Stomach (tissue), 4 donors: Measurements from ENCODE around the gene SLC24A4.

Source experiments
- POLR2A ChIP-seq, 4 donors: fragments of 450-650 bp; IDR thresholded peaks; one replicate each; pipeline ENCODE4 v1.6.1; 2016; ENCODE audit warnings: antibody characterized with exemption in 4 of 4, control low read depth in 2 of 4, mild to moderate bottlenecking in 1 of 4, moderate library complexity in 1 of 4
- TF ChIP-seq, protein P1 (sequence below), 7 experiments: fragments of 450-650 bp in 4 of 7; fragments of 200-600 bp in 3 of 7; sonication (generic) in 3 of 7; IDR thresholded peaks; one replicate each; pipeline ENCODE4 v1.5.1; 2016 to 2019; ENCODE audit warnings: antibody characterized with exemption in 7 of 7, control low read depth in 2 of 7, mild to moderate bottlenecking in 1 of 7

DNA sequence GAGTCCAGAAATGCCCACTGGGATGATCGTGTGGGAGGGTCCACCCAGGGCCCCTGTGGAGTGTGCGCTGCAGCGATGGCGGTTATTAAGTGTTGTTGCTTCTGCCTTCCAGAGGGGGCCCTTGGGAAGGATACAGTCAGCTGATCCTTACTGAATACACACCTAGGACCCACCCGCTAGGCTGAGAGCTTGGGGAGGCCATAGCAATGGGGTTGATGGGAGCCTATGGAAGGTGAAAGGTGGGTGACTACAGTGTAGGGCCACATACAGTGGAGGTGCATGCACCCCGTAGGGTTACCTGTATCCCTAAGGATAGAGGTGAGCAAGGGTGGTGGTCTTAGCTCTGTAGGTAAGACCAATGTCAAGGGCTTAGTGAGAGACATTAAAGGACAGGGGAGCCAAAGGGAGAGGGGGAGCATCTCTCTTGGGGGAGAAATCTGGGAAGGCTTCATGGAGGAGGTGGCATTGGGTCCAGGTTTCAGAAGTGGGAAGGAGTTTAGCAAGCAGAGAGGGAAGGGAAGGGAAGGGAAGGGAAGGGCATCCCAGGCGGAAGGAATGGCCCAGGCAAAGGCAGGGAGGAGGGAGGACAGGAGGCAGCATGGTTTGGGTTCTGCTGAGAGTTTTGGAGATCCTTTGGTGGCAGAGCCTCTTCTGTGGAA, 117.5 kb downstream of the SLC24A4 start:
- TF ChIP-seq, protein P1, sequence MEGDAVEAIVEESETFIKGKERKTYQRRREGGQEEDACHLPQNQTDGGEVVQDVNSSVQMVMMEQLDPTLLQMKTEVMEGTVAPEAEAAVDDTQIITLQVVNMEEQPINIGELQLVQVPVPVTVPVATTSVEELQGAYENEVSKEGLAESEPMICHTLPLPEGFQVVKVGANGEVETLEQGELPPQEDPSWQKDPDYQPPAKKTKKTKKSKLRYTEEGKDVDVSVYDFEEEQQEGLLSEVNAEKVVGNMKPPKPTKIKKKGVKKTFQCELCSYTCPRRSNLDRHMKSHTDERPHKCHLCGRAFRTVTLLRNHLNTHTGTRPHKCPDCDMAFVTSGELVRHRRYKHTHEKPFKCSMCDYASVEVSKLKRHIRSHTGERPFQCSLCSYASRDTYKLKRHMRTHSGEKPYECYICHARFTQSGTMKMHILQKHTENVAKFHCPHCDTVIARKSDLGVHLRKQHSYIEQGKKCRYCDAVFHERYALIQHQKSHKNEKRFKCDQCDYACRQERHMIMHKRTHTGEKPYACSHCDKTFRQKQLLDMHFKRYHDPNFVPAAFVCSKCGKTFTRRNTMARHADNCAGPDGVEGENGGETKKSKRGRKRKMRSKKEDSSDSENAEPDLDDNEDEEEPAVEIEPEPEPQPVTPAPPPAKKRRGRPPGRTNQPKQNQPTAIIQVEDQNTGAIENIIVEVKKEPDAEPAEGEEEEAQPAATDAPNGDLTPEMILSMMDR (IDR thresholded peaks at IDR 0.05): no peak
- no peak for TF ChIP-seq POLR2A (IDR thresholded peaks at IDR 0.05)
